Esophagus mucosa (tissue), 1 donor: ENCODE data around the gene CCP110. TPM values are rescaled to one million over a fixed set of nuclear protein-coding genes. Genes with fewer than 3 reads are reported as not detected.

Source experiments
- ATAC-seq: fragments of 200-7000 bp; cut with Tn5 transposase; one replicate; pipeline ENCODE4 v1.9.1; 2020
- total RNA-seq: library from RNA; stranded (reverse); gene quantifications from one replicate; pipeline ENCODE4 v1.2.4, GENCODE V29; 2023
- donor health status: DM: yes; HTN: yes; CAD: no.

CCP110 gene
- total RNA-seq, result 6.2 TPM

GRCh38 chr16:19523559-19524355, at the start of gene CCP110:
TSS of gene CCP110 (plus strand) at chr16:19523942. CDS start at chr16:19527882, 3,940 bp downstream.
- ATAC-seq, result peak; percentile 91

GRCh38 chr16:19474617-19475016, 49.1 kb upstream of the CCP110 start:
- ATAC-seq, result no peak

GRCh38 chr16:19478505-19478904, 45.2 kb upstream of the CCP110 start:
- no peak for ATAC-seq

GRCh38 chr16:19479302-19479721, 44.4 kb upstream of the CCP110 start:
- no peak for ATAC-seq

GRCh38 chr16:19481296-19481695, 42.4 kb upstream of the CCP110 start:
- ATAC-seq, result no peak

- no peak for ATAC-seq
Observed at GRCh38 chr16:19481769-19482168, 42.0 kb upstream of the CCP110 start.

GRCh38 chr16:19482291-19482690, 41.5 kb upstream of the CCP110 start:
- no peak for ATAC-seq

GRCh38 chr16:19484096-19484495, 39.6 kb upstream of the CCP110 start:
- ATAC-seq, result no peak

- no peak for ATAC-seq
Observed at GRCh38 chr16:19485611-19486010, 38.1 kb upstream of the CCP110 start.

GRCh38 chr16:19486051-19486450, 37.7 kb upstream of the CCP110 start:
- no peak for ATAC-seq

GRCh38 chr16:19486750-19487325, 36.9 kb upstream of the CCP110 start:
- ATAC-seq, result no peak

GRCh38 chr16:19488213-19488640, 35.5 kb upstream of the CCP110 start:
- peak; percentile 28 for ATAC-seq

GRCh38 chr16:19490619-19491018, 33.1 kb upstream of the CCP110 start:
- no peak for ATAC-seq

- no peak for ATAC-seq
Observed at GRCh38 chr16:19497176-19497575, 26.6 kb upstream of the CCP110 start.

- ATAC-seq, result peak; percentile 49
Observed at GRCh38 chr16:19499006-19499405, 24.7 kb upstream of the CCP110 start.

GRCh38 chr16:19499481-19499880, 24.3 kb upstream of the CCP110 start:
- ATAC-seq, result peak; percentile 64

GRCh38 chr16:19502395-19503131, 21.2 kb upstream of the CCP110 start:
- ATAC-seq, result peak; percentile 61

GRCh38 chr16:19503461-19504075, 20.2 kb upstream of the CCP110 start:
- no peak for ATAC-seq

- ATAC-seq, result no peak
Observed at GRCh38 chr16:19505600-19506303, 18.0 kb upstream of the CCP110 start.

GRCh38 chr16:19506965-19507364, 16.8 kb upstream of the CCP110 start:
- no peak for ATAC-seq

GRCh38 chr16:19507867-19508266, 15.9 kb upstream of the CCP110 start:
- no peak for ATAC-seq

- no peak for ATAC-seq
Observed at GRCh38 chr16:19512297-19512696, 11.4 kb upstream of the CCP110 start.
